K562 (cell line): ENCODE data around the gene NR6A1. TPM values are rescaled to one million over a fixed set of nuclear protein-coding genes. Genes with fewer than 3 reads are reported as not detected.

Source experiments
- ATAC-seq: fragments of 200-7000 bp; cut with Tn5 transposase; 3 replicates; pipeline ENCODE4 v1.9.1; 2020; ENCODE audit warnings: moderate library complexity
- BruUV-seq: library from RNA; stranded (reverse); fragments of 400-500 nt; replicated peaks from 2 replicates; lab custom pipeline; 2021; lab: Mats Ljungman, UMichigan
- CTCF ChIA-PET: fragments of 300-600 bp; formaldehyde crosslinking; extraction: SDS; loops from one replicate; lab custom pipeline; 2021; ENCODE audit warnings: low intra/inter-chr PET ratio; lab: Yijun Ruan, JAX
- POLR2A ChIA-PET: fragments of 300-600, 350-650 bp; sonication (Branson Sonifier 250); formaldehyde crosslinking; extraction: SDS; loops from one replicate; lab custom pipeline; 2021; ENCODE audit warnings: antibody characterized with exemption, inconsistent platforms; lab: Yijun Ruan, JAX
- DNase-seq, 4 experiments: peaks; one replicate each; pipeline versions ENCODE4 v3.0.0 to v3.0.0-alpha.2; 2011 to 2018; ENCODE audit warnings: low spot score in 3 of 4, mixed read lengths in 3 of 4; ENCODE audit errors: extremely low read depth in 1 of 4
- FAIRE-seq: peaks from 2 replicates; lab custom pipeline; 2011; peaks lifted over from hg19 to GRCh38; lab: Jason Lieb, UNC
- H2AFZ ChIP-seq: 2 replicates; pipeline ENCODE4 v1.6.0; 2011; ENCODE audit warnings: low read depth, low read length, control low read depth, inconsistent platforms
- H3K27ac ChIP-seq: fragments of 200-600 bp; 3 replicates; pipeline ENCODE4 v1.8.0; 2011; ENCODE audit warnings: low read depth, mild to moderate bottlenecking, control low read depth, inconsistent platforms, low read length, moderate library complexity, mixed read lengths; ENCODE audit errors: extremely low read depth
- H3K27me3 ChIP-seq, 2 experiments: fragments of 300-600 bp in 1 of 2; 2 replicates in 1 of 2; 3 replicates in 1 of 2; pipeline versions ENCODE4 v1.6.0 to v1.8.0; 2011; ENCODE audit warnings: inconsistent platforms in 2 of 2, low read length in 2 of 2, mild to moderate bottlenecking in 1 of 2, mixed read lengths in 1 of 2, moderate library complexity in 1 of 2; ENCODE audit not compliant: control insufficient read depth in 2 of 2, insufficient read depth in 2 of 2
- H3K36me3 ChIP-seq: fragments of 300-600 bp; 3 replicates; pipeline ENCODE4 v1.8.0; 2011; ENCODE audit warnings: mild to moderate bottlenecking, low read length, inconsistent platforms; ENCODE audit not compliant: control insufficient read depth, insufficient read depth
- H3K4me1 ChIP-seq, 2 experiments: fragments of 200-600 bp in 1 of 2; replicated peaks in 1 of 2; 2 replicates in 1 of 2; 3 replicates in 1 of 2; pipeline versions ENCODE4 v1.5.1 to v1.8.0; 2011; ENCODE audit warnings: inconsistent platforms in 2 of 2, low read length in 2 of 2, mild to moderate bottlenecking in 1 of 2, mixed read lengths in 1 of 2, moderate library complexity in 1 of 2; ENCODE audit not compliant: control insufficient read depth in 2 of 2, insufficient read depth in 2 of 2
- H3K4me2 ChIP-seq: 2 replicates; pipeline ENCODE4 v1.6.1; 2011; ENCODE audit warnings: low read length, control low read depth, inconsistent platforms, mixed read lengths; ENCODE audit not compliant: insufficient read depth
- H3K4me3 ChIP-seq: fragments of 200-600 bp; sonication (generic), shearing (Covaris generic); 2 replicates; pipeline ENCODE4 v1.5.1; 2016; ENCODE audit warnings: control low read depth, inconsistent platforms
- H3K79me2 ChIP-seq: fragments of 200-600 bp; 3 replicates; pipeline ENCODE4 v1.8.0; 2011; ENCODE audit warnings: low read length, inconsistent platforms; ENCODE audit not compliant: control insufficient read depth, insufficient read depth
- H3K9ac ChIP-seq, 2 experiments: 2 replicates each; pipeline versions ENCODE4 v1.6.0 to v1.6.1; 2011; ENCODE audit warnings: low read depth in 2 of 2, low read length in 2 of 2, control low read depth in 1 of 2, inconsistent platforms in 1 of 2, mild to moderate bottlenecking in 1 of 2, mixed read lengths in 1 of 2; ENCODE audit not compliant: insufficient read depth in 1 of 2
- H3K9me1 ChIP-seq: one replicate; pipeline ENCODE4 v1.6.0; 2011; ENCODE audit warnings: inconsistent platforms, mild to moderate bottlenecking, low read length, moderate library complexity; ENCODE audit not compliant: control insufficient read depth, insufficient read depth
- H3K9me3 ChIP-seq: replicated peaks from 2 replicates; pipeline ENCODE4 v1.5.1; 2011; ENCODE audit warnings: low read depth, low read length, inconsistent platforms; ENCODE audit not compliant: control insufficient read depth, insufficient read depth
- H4K20me1 ChIP-seq: replicated peaks from 2 replicates; pipeline ENCODE4 v1.6.1; 2011; ENCODE audit warnings: low read length, inconsistent platforms, mixed read lengths; ENCODE audit not compliant: control insufficient read depth, insufficient read depth
- ATF3 ChIP-seq, 2 experiments: fragments of 450-650 bp in 1 of 2; sonication (generic) in 1 of 2; formaldehyde crosslinking in 1 of 2; IDR thresholded peaks in 1 of 2; conservative IDR thresholded peaks in 1 of 2; 2 replicates each; pipeline versions ENCODE4 v1.6.1 to v1.8.1; 2016 to 2023; ENCODE audit warnings: mild to moderate bottlenecking in 2 of 2, moderate library complexity in 2 of 2, inconsistent platforms in 1 of 2, missing genetic modification reagents in 1 of 2
- COPS2 ChIP-seq: fragments of 450-650 bp; conservative IDR thresholded peaks from 2 replicates; pipeline ENCODE4 v1.6.1; 2016; ENCODE audit warnings: mild to moderate bottlenecking, moderate library complexity
- DPF2 ChIP-seq: fragments of 450-650 bp; IDR thresholded peaks from 2 replicates; pipeline ENCODE4 v1.6.1; 2016
- GABPB2 ChIP-seq: fragments of 250-450 bp; sonication (Bioruptor Pico); conservative IDR thresholded peaks from 2 replicates; pipeline ENCODE4 v1.5.1; 2021; ENCODE audit warnings: mild to moderate bottlenecking
- KAT2B ChIP-seq: IDR thresholded peaks from one replicate; pipeline ENCODE4 v1.6.1; 2012; ENCODE audit warnings: low read depth, mild to moderate bottlenecking, control low read depth, inconsistent platforms, low read length, moderate library complexity
- KHSRP ChIP-seq: fragments of 450-650 bp; IDR thresholded peaks from 2 replicates; pipeline ENCODE4 v1.6.1; 2017
- KLF10 ChIP-seq: fragments of 250-450 bp; sonication (Bioruptor Pico); IDR thresholded peaks from 2 replicates; pipeline ENCODE4 v1.6.1; 2021; ENCODE audit warnings: matching md5 sums
- NFE2L1 ChIP-seq: fragments of 450-650 bp; IDR thresholded peaks from 2 replicates; pipeline ENCODE4 v1.6.1; 2016; ENCODE audit warnings: missing genetic modification characterization, low read depth, mild to moderate bottlenecking, missing compliant biosample characterization, moderate library complexity, borderline replicate concordance
- PHF21A ChIP-seq: fragments of 450-650 bp; IDR thresholded peaks from 2 replicates; pipeline ENCODE4 v1.6.1; 2017; ENCODE audit warnings: low read depth, borderline replicate concordance
- RBM34 ChIP-seq: fragments of 200-400 bp; formaldehyde crosslinking; IDR thresholded peaks from 2 replicates; pipeline ENCODE4 v1.6.1; 2018; ENCODE audit warnings: low read length, borderline replicate concordance; ENCODE audit not compliant: insufficient read depth
- SMARCE1 ChIP-seq: fragments of 450-650 bp; IDR thresholded peaks from 2 replicates; pipeline ENCODE4 v1.7.1; 2016; ENCODE audit warnings: mild to moderate bottlenecking
- THRAP3 ChIP-seq: fragments of 450-650 bp; IDR thresholded peaks from 2 replicates; pipeline ENCODE4 v1.6.1; 2016; ENCODE audit warnings: mild to moderate bottlenecking, inconsistent platforms, borderline replicate concordance
- ZFP91 ChIP-seq: sonication (generic); formaldehyde crosslinking; IDR thresholded peaks from 2 replicates; pipeline ENCODE4 v1.8.0; 2022; ENCODE audit warnings: mild to moderate bottlenecking, missing genetic modification reagents
- ZKSCAN8 ChIP-seq: fragments of 200-800 bp; sonication (Bioruptor generic); IDR thresholded peaks from 2 replicates; pipeline ENCODE4 v1.6.1; 2016; ENCODE audit warnings: missing genetic modification characterization, missing compliant biosample characterization
- ZNF133 ChIP-seq: fragments of 250-450 bp; sonication (Bioruptor Pico); IDR thresholded peaks from 2 replicates; pipeline ENCODE4 v1.4.0; 2020; ENCODE audit warnings: mild to moderate bottlenecking
- ZNF79 ChIP-seq: fragments of 250-450 bp; sonication (Bioruptor Pico); IDR thresholded peaks from 2 replicates; pipeline ENCODE4 v1.4.0; 2020; ENCODE audit warnings: low read depth, mild to moderate bottlenecking, moderate library complexity
- WGBS: fragments of 100-300 bp; shearing (Covaris generic); methylation state at CpG from one replicate; pipeline ENCODE4 v1.1.6; 2016; ENCODE audit warnings: low coverage, mixed read lengths; ENCODE audit not compliant: insufficient coverage; ENCODE audit errors: missing lambda C conversion rate; 5-methylcytosine and 5-hydroxymethylcytosine counted together
- in situ Hi-C: fragments of 300-500 bp; cut with MboI; formaldehyde crosslinking; loops from 4 replicates; pipeline ENCODE4 v1.15.0; 2018; ENCODE audit warnings: inconsistent platforms, mixed read lengths
- intact Hi-C: fragments of 100-400 bp; cut with micrococcal nuclease; formaldehyde crosslinking; loops from 2 replicates; pipeline ENCODE4 v1.14.2; 2022
- polyA plus RNA-seq, 8 experiments: library from polyadenylated mRNA; depleted of rRNA in 4 of 8; stranded (reverse) in 5 of 8; unstranded in 3 of 8; fragments of >200 nt; fragmentation: Nextera tagmentation in 2 of 8; fragmentation: Illumina TruSeq in 1 of 8; extraction: Ambion mirVana in 2 of 8; extraction: Trizol in 1 of 8; gene quantifications; 2 replicates each; pipeline versions ENCODE4 v1.2.1 to v1.2.3, GENCODE V29; 2011 to 2014; ENCODE audit warnings: inconsistent platforms in 1 of 8, missing spikeins in 1 of 8
- total RNA-seq, 7 experiments: library from RNA; depleted of rRNA in 6 of 7; stranded (reverse); fragments of >200 nt in 6 of 7; fragmentation: Illumina TruSeq in 2 of 7; extraction: Trizol in 2 of 7; gene quantifications; 2 replicates each; pipeline versions ENCODE4 v1.2.1 to v1.2.3, GENCODE V29; 2011 to 2021; ENCODE audit warnings: low replicate concordance in 1 of 7
- TF ChIP-seq, protein P1 (sequence below): fragments of 450-650 bp; IDR thresholded peaks from 2 replicates; pipeline ENCODE4 v1.6.1; 2017; ENCODE audit warnings: antibody characterized with exemption, mild to moderate bottlenecking

The NR6A1 gene
- total and polyA plus RNA-seq, 9 of the 15 experiments (the other 6 are each of a cell fraction or from before 2014, with no cell fraction given) = 9.7 to 55.4 (median 28.3) TPM

GRCh38 chr9:124741662-124742061 lies 29.4 kb downstream of the NR6A1 start:
- no peaks in the 10 kb centered on the region for H4K20me1 ChIP-seq
- H3K36me3 ChIP-seq = peaks cover 24% of the 10 kb centered on the region
- WGBS = 18% methylated on average over 4 of the region's 4 CpGs
- H3K27me3 ChIP-seq = no peaks in the 10 kb centered on the region
- peaks cover 78% of the 10 kb centered on the region for H3K79me2 ChIP-seq
- 0 out of 2 replicates have a peak overlapping the region, but pooled peaks have one; percentile 18 for H2AFZ ChIP-seq
- CTCF ChIA-PET = no interaction called here
- no TSS peak for BruUV-seq
- peak overlapping the region; percentile 69 for H3K27ac ChIP-seq
- POLR2A ChIA-PET = no interaction called here
- H3K4me1 ChIP-seq = peaks cover 6 to 40% of the 10 kb centered on the region in 2 experiments; a peak in 4 of 5 replicates
- H3K9ac ChIP-seq = peak overlapping the region in 1 of 2 experiments; percentile 10; a peak in 1 of 4 replicates
- ATAC-seq (peak; percentile 22), FAIRE-seq (peak; percentile 48), DNase-seq (no peak)
- in situ Hi-C loops = no loop called here
- intact Hi-C loops = no loop called here
- peak overlapping the region; percentile 38; the same call in 1 of the 2 replicates for H3K4me2 ChIP-seq
- H3K9me1 ChIP-seq = peaks cover 3% of the 10 kb centered on the region
- H3K4me3 ChIP-seq = no peak overlapping the region
- H3K9me3 ChIP-seq = no peaks in the 10 kb centered on the region
- TF ChIP-seq PHF21A (no peak), KAT2B (no peak), GABPB2 (CRISPR knock-in tag) (no peak), ZNF79 (CRISPR knock-in tag) (no peak), THRAP3 (no peak), ZNF133 (CRISPR knock-in tag) (no peak), SMARCE1 (peak; percentile 25; the same call in 1 of the 2 replicates), ATF3 (IDR thresholded peaks at IDR 0.05) (peak; percentile 49; the same call in 1 of the 2 replicates), ATF3 (CRISPR knock-in tag; conservative IDR thresholded peaks at IDR 0.05) (no peak), DPF2 (0 out of 2 replicates have a peak, but pooled peaks have one; percentile 11), KLF10 (CRISPR knock-in tag) (no peak), ZKSCAN8 (CRISPR knock-in tag) (no peak), NFE2L1 (tag) (no peak), ZFP91 (CRISPR knock-in tag) (no peak), KHSRP (no peak), RBM34 (no peak), COPS2 (no peak)
- TF ChIP-seq, protein P1, sequence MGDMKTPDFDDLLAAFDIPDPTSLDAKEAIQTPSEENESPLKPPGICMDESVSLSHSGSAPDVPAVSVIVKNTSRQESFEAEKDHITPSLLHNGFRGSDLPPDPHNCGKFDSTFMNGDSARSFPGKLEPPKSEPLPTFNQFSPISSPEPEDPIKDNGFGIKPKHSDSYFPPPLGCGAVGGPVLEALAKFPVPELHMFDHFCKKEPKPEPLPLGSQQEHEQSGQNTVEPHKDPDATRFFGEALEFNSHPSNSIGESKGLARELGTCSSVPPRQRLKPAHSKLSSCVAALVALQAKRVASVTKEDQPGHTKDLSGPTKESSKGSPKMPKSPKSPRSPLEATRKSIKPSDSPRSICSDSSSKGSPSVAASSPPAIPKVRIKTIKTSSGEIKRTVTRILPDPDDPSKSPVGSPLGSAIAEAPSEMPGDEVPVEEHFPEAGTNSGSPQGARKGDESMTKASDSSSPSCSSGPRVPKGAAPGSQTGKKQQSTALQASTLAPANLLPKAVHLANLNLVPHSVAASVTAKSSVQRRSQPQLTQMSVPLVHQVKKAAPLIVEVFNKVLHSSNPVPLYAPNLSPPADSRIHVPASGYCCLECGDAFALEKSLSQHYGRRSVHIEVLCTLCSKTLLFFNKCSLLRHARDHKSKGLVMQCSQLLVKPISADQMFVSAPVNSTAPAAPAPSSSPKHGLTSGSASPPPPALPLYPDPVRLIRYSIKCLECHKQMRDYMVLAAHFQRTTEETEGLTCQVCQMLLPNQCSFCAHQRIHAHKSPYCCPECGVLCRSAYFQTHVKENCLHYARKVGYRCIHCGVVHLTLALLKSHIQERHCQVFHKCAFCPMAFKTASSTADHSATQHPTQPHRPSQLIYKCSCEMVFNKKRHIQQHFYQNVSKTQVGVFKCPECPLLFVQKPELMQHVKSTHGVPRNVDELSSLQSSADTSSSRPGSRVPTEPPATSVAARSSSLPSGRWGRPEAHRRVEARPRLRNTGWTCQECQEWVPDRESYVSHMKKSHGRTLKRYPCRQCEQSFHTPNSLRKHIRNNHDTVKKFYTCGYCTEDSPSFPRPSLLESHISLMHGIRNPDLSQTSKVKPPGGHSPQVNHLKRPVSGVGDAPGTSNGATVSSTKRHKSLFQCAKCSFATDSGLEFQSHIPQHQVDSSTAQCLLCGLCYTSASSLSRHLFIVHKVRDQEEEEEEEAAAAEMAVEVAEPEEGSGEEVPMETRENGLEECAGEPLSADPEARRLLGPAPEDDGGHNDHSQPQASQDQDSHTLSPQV = peak; percentile 13; the same call in 1 of the 2 replicates
